HG02870 (cell line): ENCODE data around the gene SLC12A9.
A peak's percentile ranks its signal among the peaks of the same experiment; 100 is the strongest.

Source experiments
- ATAC-seq: cut with Tn5 transposase; IDR thresholded peaks from one replicate; pipeline ENCODE4 v1.9.1; 2021; ENCODE audit warnings: mild to moderate bottlenecking, moderate library complexity; ENCODE audit not compliant: unreplicated experiment

The SLC12A9 gene

DNA sequence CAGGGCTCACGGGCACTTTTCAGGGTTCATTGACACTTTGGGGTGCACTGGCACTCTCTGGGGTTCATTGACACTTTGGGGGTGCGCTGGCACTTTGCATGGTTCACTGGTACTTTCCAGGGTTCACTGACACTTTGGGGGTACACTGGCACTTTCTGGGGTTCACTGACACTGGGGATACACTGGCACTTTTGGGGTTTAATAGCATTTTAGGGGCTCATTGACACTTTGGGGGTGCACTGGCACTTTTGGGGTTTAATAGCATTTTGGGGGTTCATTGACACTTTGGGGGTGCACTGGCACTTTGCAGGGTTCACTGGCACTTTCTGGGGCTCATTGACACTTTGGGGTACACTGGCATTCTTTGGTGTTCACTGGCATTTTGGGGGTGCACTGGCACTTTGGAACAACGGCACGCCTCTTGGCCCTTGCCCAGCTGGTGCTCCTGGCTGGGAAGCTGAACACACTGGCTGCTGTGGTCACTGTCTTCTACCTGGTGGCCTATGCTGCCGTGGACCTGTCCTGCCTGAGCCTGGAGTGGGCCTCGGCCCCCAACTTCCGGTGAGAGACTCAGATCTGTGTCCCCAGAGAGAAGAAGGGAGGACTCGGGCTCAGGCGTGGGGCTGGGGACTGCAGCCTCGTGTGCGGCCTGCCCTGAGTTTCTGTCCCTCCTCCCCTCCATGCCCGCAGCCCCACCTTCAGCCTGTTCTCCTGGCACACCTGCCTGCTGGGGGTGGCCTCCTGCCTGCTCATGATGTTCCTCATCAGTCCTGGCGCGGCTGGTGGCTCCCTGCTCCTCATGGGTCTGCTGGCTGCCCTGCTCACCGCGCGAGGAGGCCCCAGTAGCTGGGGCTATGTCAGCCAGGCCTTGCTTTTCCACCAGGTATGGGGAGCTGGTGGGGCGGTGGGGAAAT lies 8.4 kb downstream of the SLC12A9 start:
- no peak for ATAC-seq

GRCh38 chr7:100861616-100861985 lies 9.1 kb downstream of the SLC12A9 start:
- ATAC-seq: no peak

GRCh38 chr7:100863406-100863950 lies 11.0 kb downstream of the SLC12A9 start:
- no peak for ATAC-seq

DNA sequence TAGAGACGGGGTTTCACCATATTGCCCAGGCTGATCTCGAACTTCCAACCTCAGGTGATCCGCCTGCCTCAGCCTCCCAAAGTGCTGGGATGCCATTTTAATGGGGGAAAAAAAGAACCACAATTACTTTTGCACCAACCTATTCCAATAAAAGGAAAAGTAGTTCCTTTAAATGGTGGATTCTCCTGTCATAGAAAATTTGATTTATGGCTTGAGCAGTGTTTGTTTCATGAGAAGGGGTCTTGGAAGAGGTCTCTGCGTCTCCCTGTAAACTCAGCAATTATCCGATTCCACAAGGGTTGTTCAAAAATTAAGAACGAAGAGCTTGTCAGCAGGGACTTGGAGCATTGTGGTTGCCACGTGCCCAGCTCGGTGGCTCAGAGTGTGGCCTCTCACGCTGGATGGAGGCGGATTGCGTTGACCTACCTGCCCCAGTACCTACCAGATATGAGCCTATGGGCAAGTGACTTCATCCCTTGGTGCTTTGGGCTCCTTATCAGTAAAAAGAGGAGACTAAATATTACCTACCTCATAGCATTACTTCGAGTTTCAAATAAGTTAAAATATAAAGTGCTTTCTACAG lies 11.8 kb downstream of the SLC12A9 start:
- ATAC-seq: no peak

DNA sequence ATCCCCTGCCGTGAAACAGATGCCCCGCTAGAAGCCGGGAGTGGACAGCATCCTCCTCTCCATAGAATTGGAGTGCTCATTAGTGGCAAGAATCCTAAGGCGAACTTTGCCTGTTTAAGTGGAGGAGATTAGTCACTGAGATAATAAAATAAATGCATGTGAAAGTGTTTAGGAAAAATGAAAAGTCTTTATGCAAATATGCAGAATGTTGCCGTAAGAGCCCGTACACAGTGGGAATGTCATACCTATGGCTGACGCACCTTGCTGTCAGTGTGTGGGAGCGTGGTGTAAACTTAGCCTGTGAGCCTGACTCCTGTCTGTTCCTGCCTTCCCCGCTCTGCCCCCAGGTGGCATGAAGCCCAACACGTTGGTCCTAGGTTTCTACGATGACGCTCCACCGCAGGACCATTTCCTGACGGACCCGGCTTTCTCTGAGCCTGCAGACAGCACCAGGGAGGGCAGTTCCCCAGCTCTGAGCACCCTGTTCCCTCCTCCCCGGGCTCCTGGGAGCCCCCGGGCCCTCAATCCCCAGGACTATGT lies 12.9 kb downstream of the SLC12A9 start:
- no peak for ATAC-seq

- no peak for ATAC-seq
Measured at GRCh38 chr7:100865938-100866728, 13.6 kb downstream of the SLC12A9 start.

- ATAC-seq: no peak
Measured at GRCh38 chr7:100866729-100867039, 14.2 kb downstream of the SLC12A9 start.

DNA sequence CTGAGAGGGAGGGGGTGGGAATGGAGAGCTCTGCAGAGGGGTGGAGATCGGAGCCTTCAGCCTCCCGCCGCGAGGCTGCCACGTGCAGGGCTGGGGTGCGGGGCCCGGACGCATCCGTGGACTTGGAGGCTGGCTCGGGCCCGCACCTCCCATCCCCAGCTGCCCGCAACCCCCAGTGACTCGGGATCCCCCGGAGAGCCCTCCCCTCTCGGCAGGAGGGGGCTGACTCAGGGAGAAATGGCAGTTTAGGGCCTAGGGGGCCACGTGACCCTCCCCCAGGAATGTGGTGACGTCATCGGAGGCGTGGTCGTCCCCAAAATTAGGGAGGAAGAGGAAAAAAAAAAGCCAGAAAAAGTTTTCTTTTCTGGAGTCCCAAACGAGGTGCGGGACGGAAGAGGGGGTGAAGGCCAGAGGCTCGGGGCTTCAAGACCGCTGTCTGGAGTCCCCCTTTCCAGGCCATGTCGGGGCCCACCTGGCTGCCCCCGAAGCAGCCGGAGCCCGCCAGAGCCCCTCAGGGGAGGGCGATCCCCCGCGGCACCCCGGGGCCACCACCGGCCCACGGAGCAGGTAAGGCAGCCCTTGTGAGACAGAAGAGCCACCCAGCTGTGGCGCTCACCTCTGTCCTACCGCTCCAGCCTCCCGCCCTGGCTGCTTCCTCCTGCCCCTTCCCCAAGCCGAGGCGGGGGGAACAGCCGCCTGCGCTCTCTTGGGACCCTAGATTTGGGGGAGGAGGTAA lies 14.7 kb downstream of the SLC12A9 start, which contains the start of gene TRIP6:
TRIP6 (plus strand) TSS at position 348 of the 736 bp plus-strand sequence; CDS start at position 459, 111 bp downstream.
- ATAC-seq: peak; percentile 42

GRCh38 chr7:100867776-100868485 lies 15.4 kb downstream of the SLC12A9 start:
- ATAC-seq: peak; percentile 15

- ATAC-seq: no peak
Measured at GRCh38 chr7:100873599-100874299, 21.2 kb downstream of the SLC12A9 start.

GRCh38 chr7:100874300-100874576 lies 21.7 kb downstream of the SLC12A9 start:
- ATAC-seq: no peak

- ATAC-seq: peak; percentile 86
Measured at GRCh38 chr7:100874577-100875355, 22.3 kb downstream of the SLC12A9 start, which contains the start of gene SRRT. Gene SRRT (plus strand): TSS chr7:100875103. CDS start chr7:100875591, 488 bp downstream.

DNA sequence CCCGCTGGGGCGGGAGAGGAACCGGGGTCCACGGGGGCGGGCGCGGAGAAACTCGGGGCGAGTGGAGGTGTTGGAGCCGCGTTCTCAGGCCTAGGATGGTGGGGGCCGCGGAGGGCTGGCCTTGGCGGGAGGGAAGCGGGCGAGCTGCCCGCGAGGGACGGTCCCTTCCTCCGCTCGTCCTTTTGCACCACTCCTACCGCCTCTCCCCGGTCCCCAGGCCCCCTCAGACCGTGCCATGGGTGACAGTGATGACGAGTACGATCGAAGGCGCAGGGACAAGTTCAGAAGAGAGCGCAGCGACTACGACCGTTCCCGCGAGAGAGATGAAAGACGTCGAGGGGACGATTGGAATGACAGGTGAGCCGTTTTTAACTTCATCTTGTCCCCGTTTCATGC lies 22.8 kb downstream of the SLC12A9 start:
- ATAC-seq: peak; percentile 26

DNA sequence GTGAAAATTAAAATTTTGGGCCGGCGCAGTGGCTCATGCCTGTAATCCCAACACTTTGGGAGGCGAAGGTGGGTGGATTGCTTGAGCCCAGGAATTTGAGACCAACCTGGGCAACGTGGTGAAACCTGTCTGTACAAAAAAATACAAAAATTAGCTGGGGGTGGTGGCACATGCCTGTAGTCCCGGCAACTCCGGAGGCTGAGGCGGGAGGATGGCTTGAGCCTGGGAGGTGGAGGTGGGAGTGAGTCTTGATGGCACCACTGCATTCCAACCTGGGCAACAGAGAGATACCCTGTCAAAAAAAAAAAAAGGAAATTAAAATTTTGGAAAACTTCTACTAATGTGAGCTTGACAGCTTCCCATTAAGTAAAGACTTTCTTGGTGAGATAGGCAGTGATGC lies 25.5 kb downstream of the SLC12A9 start:
- ATAC-seq: no peak

DNA sequence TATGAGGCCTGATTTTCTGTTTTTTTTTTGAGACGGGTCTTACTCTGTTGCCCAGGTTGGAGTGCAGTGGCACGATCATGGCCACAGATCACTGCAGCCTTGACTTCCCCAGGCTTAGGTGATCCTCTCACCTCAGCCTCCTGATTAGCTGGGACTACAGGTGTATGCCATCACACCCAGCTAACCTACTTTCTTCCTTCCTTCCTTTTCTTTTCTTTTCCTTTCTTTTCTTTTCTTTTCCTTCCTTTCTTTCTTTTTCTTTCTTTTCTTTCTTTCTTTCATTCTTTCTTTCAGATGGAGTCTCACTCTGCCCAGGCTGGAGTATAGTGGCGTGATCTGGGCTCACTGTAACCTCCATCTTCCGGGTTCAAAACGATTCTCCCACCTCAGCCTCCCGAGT lies 26.2 kb downstream of the SLC12A9 start:
- ATAC-seq: no peak

DNA sequence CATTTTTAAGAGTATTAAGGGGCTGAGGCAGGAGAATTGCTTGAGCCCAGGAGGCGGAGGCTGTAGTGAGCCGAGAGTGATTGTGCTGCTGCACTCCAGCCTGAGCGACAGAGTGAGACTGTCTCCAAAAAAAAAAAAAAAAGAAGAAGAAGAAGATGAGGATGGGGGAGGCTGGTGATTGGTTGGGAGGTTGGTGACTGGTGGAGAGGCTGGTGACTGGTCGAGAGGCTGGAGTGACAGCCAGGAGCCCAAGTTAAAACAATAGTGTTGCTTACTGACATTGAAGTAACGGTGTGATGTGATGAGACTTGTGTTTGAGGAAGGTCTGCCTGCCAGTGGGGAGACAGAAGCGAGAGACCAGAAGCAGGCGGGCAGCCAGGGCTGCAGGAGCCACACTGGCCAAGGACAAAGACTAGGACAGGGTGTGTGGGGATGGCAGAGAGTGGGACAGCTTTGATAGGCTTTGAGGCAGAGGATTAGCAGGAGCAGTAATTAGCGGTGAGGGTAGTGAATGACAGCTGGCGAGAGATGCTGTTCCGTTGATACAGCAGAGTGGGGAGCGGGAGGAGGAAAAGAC lies 27.3 kb downstream of the SLC12A9 start:
- ATAC-seq: no peak

DNA sequence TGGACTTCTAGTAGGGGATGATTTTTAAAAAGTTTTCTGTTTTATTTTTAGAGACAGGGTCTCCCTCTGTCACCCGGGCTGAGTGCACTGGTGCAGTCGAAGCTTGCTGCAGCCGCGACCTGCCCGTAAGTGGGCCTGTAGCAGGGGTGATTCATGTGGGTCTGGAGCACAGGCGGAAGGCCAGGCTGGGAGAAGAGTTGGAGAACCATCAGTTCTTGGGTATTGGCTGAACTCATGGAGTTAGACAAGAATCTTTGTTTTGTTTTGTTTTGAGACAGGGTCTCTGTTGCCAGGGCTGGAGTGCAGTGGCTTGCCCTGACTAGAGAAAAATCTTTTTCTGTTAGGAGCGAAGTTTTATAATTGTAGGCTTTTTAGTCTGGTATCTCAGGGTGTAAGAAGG lies 28.1 kb downstream of the SLC12A9 start:
- ATAC-seq: no peak

DNA sequence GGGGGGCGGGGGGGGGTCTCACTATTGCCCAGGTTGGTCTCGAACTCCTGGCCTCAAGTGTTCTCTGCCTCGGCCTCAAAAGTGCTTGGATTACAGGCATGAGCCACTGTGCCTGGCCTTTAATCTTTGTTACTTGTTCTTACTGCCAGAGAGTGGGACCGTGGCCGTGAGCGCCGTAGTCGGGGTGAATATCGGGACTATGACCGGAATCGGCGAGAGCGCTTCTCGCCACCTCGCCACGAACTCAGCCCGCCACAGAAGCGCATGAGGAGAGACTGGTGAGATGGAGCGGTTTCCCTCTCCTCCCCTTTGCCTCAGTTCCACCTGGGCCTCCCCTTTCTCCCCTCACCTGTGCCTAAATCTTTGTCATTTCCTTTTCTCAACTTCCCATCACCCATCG lies 28.6 kb downstream of the SLC12A9 start:
- no peak for ATAC-seq
